ENCODE data around the gene GLI2. TPM values are rescaled to one million over a fixed set of nuclear protein-coding genes. Genes with fewer than 3 reads are reported as not detected.
A peak's percentile ranks its signal among the peaks of the same experiment; 100 is the strongest.

The GLI2 gene
- polyA plus RNA-seq, 3 donors, result not detected

DNA sequence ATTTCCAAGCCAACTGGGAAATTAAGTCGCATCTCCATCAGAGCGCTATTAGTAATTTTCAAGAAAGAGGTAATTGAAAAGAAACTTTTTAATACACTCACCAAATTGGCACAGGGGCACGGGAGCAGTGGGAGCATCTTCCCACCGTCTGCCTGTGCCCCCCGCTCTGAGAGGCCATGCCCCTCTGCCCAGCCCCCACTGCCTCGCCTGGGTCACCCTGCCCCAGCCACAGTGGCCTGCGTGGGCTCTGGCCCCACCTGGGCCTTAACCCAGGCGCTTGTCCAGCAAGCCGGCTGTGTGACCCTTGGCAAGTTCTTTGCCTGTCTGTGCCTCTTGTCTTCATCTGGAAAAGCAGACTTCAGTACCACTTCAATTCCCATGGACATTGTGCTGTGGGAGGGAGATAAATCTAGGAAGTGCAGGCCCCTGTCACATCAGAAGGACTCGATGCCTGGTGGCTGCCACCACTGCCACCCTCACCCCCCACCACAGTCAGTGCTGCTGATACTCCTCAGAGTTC, 31.9 kb downstream of the GLI2 start:
- Histone ChIP-seq H3K4me2 (replicated peaks; ENCODE audit: extremely low read depth, low read length, poor library complexity, severe bottlenecking) (no peak overlapping the region), H3K27me3 (ENCODE audit: control insufficient read depth in 2 of 2, insufficient read depth in 2 of 2, low read length in 2 of 2) (no peaks in the 10 kb centered on the region), H3K4me3 (replicated peaks in 1 of 3; ENCODE audit: low read depth in 2 of 3, low read length in 3 of 3) (no peak overlapping the region), H3K27ac (ENCODE audit: low read depth in 1 of 2, low read length in 2 of 2) (no peak overlapping the region), H4K20me1 (ENCODE audit: insufficient read depth, low read length) (no peaks in the 10 kb centered on the region), H3K79me2 (ENCODE audit: insufficient read depth, low read length) (no peaks in the 10 kb centered on the region), H2AFZ (ENCODE audit: insufficient read depth, low read depth, low read length, poor library complexity, severe bottlenecking) (no peak overlapping the region), H3K9ac (ENCODE audit: insufficient read depth, low read length, poor library complexity, severe bottlenecking) (no peak overlapping the region), H3K4me1 (ENCODE audit: control insufficient read depth in 1 of 2, insufficient read depth in 2 of 2, low read length in 2 of 2) (no peaks in the 10 kb centered on the region), H3K36me3 (replicated peaks in 1 of 2; ENCODE audit: control insufficient read depth in 1 of 2, insufficient read depth in 2 of 2, low read length in 2 of 2) (no peaks in the 10 kb centered on the region), H3K9me3 (replicated peaks in 1 of 2; ENCODE audit: control insufficient read depth in 1 of 2, insufficient read depth in 1 of 2, low read length in 2 of 2) (no peaks in the 10 kb centered on the region)
- H3K36me3 Mint-ChIP-seq, result no peaks in the 10 kb centered on the region
- H3K9me3 Mint-ChIP-seq, result no peaks in the 10 kb centered on the region
- TF ChIP-seq, protein P1, sequence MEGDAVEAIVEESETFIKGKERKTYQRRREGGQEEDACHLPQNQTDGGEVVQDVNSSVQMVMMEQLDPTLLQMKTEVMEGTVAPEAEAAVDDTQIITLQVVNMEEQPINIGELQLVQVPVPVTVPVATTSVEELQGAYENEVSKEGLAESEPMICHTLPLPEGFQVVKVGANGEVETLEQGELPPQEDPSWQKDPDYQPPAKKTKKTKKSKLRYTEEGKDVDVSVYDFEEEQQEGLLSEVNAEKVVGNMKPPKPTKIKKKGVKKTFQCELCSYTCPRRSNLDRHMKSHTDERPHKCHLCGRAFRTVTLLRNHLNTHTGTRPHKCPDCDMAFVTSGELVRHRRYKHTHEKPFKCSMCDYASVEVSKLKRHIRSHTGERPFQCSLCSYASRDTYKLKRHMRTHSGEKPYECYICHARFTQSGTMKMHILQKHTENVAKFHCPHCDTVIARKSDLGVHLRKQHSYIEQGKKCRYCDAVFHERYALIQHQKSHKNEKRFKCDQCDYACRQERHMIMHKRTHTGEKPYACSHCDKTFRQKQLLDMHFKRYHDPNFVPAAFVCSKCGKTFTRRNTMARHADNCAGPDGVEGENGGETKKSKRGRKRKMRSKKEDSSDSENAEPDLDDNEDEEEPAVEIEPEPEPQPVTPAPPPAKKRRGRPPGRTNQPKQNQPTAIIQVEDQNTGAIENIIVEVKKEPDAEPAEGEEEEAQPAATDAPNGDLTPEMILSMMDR (IDR thresholded peaks at IDR 0.05), result no peak
- H3K4me3 Mint-ChIP-seq, result no peak overlapping the region
- H3K4me1 Mint-ChIP-seq, result no peaks in the 10 kb centered on the region
- no peak for DNase-seq
- no peaks in the 10 kb centered on the region for H3K27me3 Mint-ChIP-seq (ENCODE audit: low read depth in 3 of 3)
- WGBS (ENCODE audit: insufficient coverage), result 84% methylated on average over 7 of the region's 10 CpGs
- peak overlapping the region in 2 of 7 donors; percentile 38 to 46 for H3K27ac Mint-ChIP-seq
- intact Hi-C loops (cut with micrococcal nuclease), result no loop called here

DNA sequence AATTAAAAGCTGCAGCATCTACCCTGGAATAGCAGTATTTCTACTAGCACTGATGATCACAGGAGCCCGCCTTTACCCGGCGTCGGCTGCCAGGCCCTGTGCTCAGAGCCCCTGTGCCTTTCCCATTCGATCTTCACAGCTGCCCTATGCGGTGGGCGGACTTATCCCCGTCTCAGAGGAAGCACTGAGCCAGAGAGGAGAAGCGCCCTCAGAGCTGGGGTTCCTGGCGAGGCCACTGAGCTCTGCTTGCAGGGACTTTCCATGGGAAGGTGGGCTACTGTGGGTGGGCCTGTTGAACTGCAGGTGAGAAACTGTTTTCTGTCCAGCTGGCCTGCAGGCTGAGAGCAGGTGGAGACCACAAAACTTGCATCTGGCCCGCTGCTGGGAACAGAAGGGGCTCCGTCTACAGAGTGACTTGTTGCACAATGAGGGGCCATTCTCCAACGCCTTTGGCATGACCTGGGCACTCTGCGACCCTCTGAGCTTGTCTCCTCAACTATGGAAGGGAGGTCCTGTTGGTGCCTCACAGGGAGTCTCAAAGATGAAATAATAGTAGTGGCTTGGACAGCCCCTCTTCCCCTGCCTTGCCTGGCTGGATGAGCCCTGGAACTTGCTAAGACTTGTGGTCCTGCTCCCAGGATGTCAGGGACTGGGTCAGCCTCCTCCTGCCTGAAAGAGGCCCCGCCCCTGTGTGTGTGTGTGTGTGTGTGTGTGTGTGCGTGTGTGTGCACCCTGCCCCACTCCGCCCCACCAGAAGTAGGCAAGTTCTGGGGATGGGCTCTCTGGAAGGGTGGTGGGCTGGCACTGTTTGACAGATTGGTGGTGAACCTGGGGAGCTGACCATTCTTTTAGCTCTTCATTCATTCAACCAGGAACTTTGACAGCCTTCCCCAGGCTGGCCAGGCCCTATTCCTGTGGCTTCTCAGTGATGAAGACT, 32.7 kb downstream of the GLI2 start:
- no peaks in the 10 kb centered on the region for H3K79me2 ChIP-seq (ENCODE audit: insufficient read depth, low read length)
- no peak overlapping the region for H3K9ac ChIP-seq (ENCODE audit: insufficient read depth, low read length, poor library complexity, severe bottlenecking)
- intact Hi-C loops (cut with micrococcal nuclease), result no loop called here
- TF ChIP-seq, protein P1 (IDR thresholded peaks at IDR 0.05), result no peak
- Mint-ChIP-seq H3K4me3 (no peak overlapping the region), H3K9me3 (no peaks in the 10 kb centered on the region), H3K27ac (peak overlapping the region in 1 of 7 donors; percentile 46), H3K4me1 (no peaks in the 10 kb centered on the region), H3K27me3 (ENCODE audit: low read depth in 3 of 3) (no peaks in the 10 kb centered on the region), H3K36me3 (no peaks in the 10 kb centered on the region)
- no peak overlapping the region for H3K27ac ChIP-seq (ENCODE audit: low read depth in 1 of 2, low read length in 2 of 2)
- H3K4me2 ChIP-seq (replicated peaks; ENCODE audit: extremely low read depth, low read length, poor library complexity, severe bottlenecking), result no peak overlapping the region
- DNase-seq, result no peak
- 90% methylated on average over 14 of the region's 17 CpGs for WGBS (ENCODE audit: insufficient coverage)
- H2AFZ ChIP-seq (ENCODE audit: insufficient read depth, low read depth, low read length, poor library complexity, severe bottlenecking), result no peak overlapping the region
- H3K36me3 ChIP-seq (replicated peaks in 1 of 2; ENCODE audit: control insufficient read depth in 1 of 2, insufficient read depth in 2 of 2, low read length in 2 of 2), result no peaks in the 10 kb centered on the region
- H3K4me3 ChIP-seq (replicated peaks in 1 of 3; ENCODE audit: low read depth in 2 of 3, low read length in 3 of 3), result no peak overlapping the region
- H3K4me1 ChIP-seq (ENCODE audit: control insufficient read depth in 1 of 2, insufficient read depth in 2 of 2, low read length in 2 of 2), result no peaks in the 10 kb centered on the region
- H3K9me3 ChIP-seq (replicated peaks in 1 of 2; ENCODE audit: control insufficient read depth in 1 of 2, insufficient read depth in 1 of 2, low read length in 2 of 2), result no peaks in the 10 kb centered on the region
- no peaks in the 10 kb centered on the region for H3K27me3 ChIP-seq (ENCODE audit: control insufficient read depth in 2 of 2, insufficient read depth in 2 of 2, low read length in 2 of 2)
- no peaks in the 10 kb centered on the region for H4K20me1 ChIP-seq (ENCODE audit: insufficient read depth, low read length)

Data from CD14-positive monocyte (primary cell).